Parathyroid adenoma (tissue), 2 donors: Measurements from ENCODE around the gene ELK3.

Experiments used
- H2AFZ ChIP-seq: fragments of 300-600 bp; sonication (generic); one replicate; pipeline ENCODE4 v1.7.0; 2017; ENCODE audit warnings: antibody characterized with exemption, mild to moderate bottlenecking
- H3K27ac ChIP-seq: fragments of 300-600 bp; sonication (generic); one replicate; pipeline ENCODE4 v1.7.0; 2017
- H3K27me3 ChIP-seq: fragments of 300-600 bp; sonication (generic); one replicate; pipeline ENCODE4 v1.7.0; 2017; ENCODE audit warnings: low read length; ENCODE audit not compliant: control insufficient read depth, insufficient read depth
- H3K36me3 ChIP-seq: fragments of 300-600 bp; sonication (generic); one replicate; pipeline ENCODE4 v1.7.0; 2017; ENCODE audit warnings: low read length; ENCODE audit not compliant: control insufficient read depth, insufficient read depth
- H3K4me1 ChIP-seq: fragments of 300-600 bp; sonication (generic); one replicate; pipeline ENCODE4 v1.7.0; 2017; ENCODE audit warnings: control low read depth
- H3K4me2 ChIP-seq: fragments of 300-600 bp; sonication (generic); one replicate; pipeline ENCODE4 v1.7.0; 2017; ENCODE audit warnings: low read length
- H3K4me3 ChIP-seq: fragments of 300-600 bp; sonication (generic); one replicate; pipeline ENCODE4 v1.7.0; 2017; ENCODE audit warnings: low read depth, low read length
- H3K79me2 ChIP-seq: fragments of 300-600 bp; sonication (generic); one replicate; pipeline ENCODE4 v1.7.0; 2017; ENCODE audit warnings: control low read depth
- H3K9ac ChIP-seq: fragments of 300-600 bp; sonication (generic); one replicate; pipeline ENCODE4 v1.7.0; 2017; ENCODE audit warnings: mild to moderate bottlenecking
- H3K9me3 ChIP-seq: fragments of 300-600 bp; sonication (generic); one replicate; pipeline ENCODE4 v1.7.0; 2017; ENCODE audit warnings: low read length; ENCODE audit not compliant: control insufficient read depth
- TF ChIP-seq, protein P1 (sequence below): fragments of 300-600 bp; sonication (generic); IDR thresholded peaks from one replicate; pipeline ENCODE4 v1.7.0; 2017; ENCODE audit warnings: antibody characterized with exemption, mild to moderate bottlenecking
- donor health status: primary hyperparathyroidism.

Gene ELK3

DNA sequence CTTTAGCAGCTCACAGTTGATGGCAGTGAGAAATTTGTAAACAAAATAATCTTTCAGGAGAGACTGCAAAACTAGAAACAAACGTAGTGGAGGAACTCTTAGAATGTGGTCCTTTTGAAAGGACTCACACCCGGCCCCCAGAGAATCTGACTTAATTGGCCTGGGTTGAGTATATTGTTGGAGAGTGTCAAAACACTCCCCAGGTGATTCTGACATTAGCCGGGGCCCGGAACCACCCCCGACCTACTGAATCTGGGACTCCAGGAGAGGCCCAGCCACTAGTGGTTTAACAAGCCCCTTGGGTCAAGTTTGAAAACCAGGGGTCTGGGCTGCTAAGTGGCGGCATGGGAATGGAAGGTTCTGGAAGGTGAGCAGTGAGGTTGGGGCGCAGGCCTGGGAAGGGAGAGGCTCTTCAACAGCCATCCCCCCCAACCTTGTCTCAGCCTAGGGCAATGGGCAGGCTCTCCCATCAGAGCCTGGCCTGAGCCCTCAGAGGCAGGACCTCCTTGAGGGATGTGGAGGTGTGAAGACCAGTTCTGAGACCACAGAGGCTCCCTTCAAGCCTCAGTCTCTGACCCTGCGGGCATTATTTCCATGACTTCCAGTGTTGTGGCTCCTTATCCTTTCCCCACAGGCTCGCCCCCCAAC lies 1.1 kb upstream of the ELK3 start:
- Histone ChIP-seq H3K4me1 (no peaks in the 10 kb centered on the region), H3K4me3 (no peak overlapping the region), H3K4me2 (no peak overlapping the region), H3K9ac (no peak overlapping the region), H3K9me3 (no peaks in the 10 kb centered on the region), H3K79me2 (no peaks in the 10 kb centered on the region), H2AFZ (peak overlapping the region; percentile 24), H3K27me3 (no peaks in the 10 kb centered on the region), H3K27ac (peak overlapping the region; percentile 71), H3K36me3 (no peaks in the 10 kb centered on the region)
- TF ChIP-seq, protein P1, sequence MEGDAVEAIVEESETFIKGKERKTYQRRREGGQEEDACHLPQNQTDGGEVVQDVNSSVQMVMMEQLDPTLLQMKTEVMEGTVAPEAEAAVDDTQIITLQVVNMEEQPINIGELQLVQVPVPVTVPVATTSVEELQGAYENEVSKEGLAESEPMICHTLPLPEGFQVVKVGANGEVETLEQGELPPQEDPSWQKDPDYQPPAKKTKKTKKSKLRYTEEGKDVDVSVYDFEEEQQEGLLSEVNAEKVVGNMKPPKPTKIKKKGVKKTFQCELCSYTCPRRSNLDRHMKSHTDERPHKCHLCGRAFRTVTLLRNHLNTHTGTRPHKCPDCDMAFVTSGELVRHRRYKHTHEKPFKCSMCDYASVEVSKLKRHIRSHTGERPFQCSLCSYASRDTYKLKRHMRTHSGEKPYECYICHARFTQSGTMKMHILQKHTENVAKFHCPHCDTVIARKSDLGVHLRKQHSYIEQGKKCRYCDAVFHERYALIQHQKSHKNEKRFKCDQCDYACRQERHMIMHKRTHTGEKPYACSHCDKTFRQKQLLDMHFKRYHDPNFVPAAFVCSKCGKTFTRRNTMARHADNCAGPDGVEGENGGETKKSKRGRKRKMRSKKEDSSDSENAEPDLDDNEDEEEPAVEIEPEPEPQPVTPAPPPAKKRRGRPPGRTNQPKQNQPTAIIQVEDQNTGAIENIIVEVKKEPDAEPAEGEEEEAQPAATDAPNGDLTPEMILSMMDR: no peak

DNA sequence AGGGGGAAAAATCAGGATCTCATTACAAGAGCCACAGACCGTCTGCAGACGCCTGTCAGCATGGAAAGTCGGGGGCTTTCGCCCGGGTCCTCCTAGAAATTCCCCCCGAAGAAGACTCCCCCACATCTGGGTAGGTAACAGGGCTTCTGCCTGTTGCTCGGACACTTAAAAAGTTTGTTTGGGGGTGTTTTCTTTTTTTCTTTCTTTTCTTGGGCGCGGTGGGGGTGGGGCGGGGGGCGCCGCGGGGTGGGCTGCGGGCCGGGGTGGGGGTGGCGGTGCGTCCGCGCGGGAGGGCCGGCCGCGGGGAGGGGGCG lies 358 bp downstream of the ELK3 start:
- no peaks in the 10 kb centered on the region for H3K9me3 ChIP-seq
- peak overlapping the region; percentile 86 for H2AFZ ChIP-seq
- no peak overlapping the region for H3K9ac ChIP-seq
- H3K4me2 ChIP-seq: peak overlapping the region; percentile 85
- no peaks in the 10 kb centered on the region for H3K79me2 ChIP-seq
- no peaks in the 10 kb centered on the region for H3K4me1 ChIP-seq
- TF ChIP-seq, protein P1: no peak
- no peaks in the 10 kb centered on the region for H3K27me3 ChIP-seq
- peak overlapping the region; percentile 63 for H3K27ac ChIP-seq
- peak overlapping the region; percentile 78 for H3K4me3 ChIP-seq
- no peaks in the 10 kb centered on the region for H3K36me3 ChIP-seq

DNA sequence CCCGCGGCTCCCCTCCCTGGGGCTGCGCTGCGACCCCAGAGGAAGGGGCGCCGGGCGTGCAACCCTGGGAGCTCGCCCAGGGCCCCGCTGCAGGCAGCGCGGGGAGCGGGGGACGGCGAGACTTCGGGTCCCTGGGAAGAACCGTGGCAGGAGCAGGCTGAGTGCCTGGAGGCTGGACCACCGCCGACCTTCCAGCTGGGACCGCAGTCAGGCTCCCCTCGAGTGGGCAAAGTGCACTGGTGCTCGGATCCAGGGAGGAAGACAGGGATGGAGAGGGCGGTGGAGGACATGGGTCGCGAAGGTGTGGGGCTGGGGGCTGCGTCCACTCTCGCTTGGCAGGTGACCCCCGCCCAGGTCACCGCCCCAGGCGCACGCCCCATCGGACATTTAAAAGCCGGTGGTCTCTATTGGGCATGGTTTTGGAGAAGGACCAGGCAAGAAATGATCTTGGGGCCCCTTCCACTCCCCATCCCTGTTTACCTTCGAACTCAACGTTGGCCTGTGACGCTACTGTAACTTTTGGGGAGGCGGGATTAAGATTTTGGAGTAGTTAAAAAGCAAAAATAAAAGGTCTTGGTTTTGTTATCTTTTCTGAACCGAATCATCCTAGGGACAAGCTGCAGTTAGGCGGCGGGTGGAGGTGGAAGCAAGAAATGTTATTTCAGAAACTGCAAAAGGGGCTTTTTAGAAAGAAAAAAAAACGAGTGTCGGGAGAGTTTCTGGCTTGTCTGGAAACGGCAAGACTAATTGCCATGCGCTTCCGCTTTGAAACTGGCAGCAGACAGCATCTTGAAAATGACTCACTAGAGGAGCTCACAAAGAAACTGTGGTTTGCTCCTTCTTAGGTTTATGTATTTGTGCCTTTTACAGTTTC lies 1.0 kb downstream of the ELK3 start:
- no peaks in the 10 kb centered on the region for H3K27me3 ChIP-seq
- no peaks in the 10 kb centered on the region for H3K9me3 ChIP-seq
- peak overlapping the region; percentile 81 for H3K4me2 ChIP-seq
- TF ChIP-seq, protein P1: no peak
- H3K36me3 ChIP-seq: no peaks in the 10 kb centered on the region
- peak overlapping the region; percentile 41 for H3K27ac ChIP-seq
- H3K4me1 ChIP-seq: no peaks in the 10 kb centered on the region
- H3K9ac ChIP-seq: no peak overlapping the region
- peak overlapping the region; percentile 63 for H3K4me3 ChIP-seq
- no peaks in the 10 kb centered on the region for H3K79me2 ChIP-seq
- peak overlapping the region; percentile 68 for H2AFZ ChIP-seq

DNA sequence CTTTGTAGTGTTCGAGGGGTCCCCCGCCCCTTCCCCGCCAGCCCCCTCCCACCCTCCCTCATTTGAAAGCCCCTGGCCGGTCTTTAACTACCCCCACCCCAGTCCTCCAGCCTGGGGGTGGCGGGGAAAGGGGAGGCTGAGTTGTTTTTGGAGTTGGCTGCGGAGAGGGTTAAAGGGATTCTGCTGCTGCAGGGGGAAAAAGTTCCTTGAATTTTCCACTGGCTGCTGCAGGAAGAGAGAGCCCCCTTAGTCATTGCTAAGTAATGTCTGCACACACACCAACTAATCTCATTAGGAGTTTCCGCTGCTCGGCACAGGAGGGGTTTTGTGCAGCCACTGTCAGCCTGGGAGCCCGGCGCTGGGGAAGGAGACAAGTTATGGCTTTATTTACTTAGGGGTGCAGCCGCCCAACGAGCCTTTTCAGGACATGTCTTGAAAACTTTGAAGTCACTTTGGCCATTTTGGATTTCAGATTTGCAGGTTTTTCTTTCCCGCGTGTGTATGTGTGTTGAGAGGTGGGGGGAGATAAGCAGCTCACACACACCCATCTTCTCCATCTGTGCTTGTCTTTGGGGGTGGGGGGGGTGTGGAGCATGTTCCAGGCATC lies 1.8 kb downstream of the ELK3 start:
- H3K4me2 ChIP-seq: no peak overlapping the region
- H3K27ac ChIP-seq: no peak overlapping the region
- no peaks in the 10 kb centered on the region for H3K36me3 ChIP-seq
- H3K4me3 ChIP-seq: peak overlapping the region; percentile 44
- H3K79me2 ChIP-seq: no peaks in the 10 kb centered on the region
- TF ChIP-seq, protein P1: no peak
- no peaks in the 10 kb centered on the region for H3K9me3 ChIP-seq
- H2AFZ ChIP-seq: no peak overlapping the region
- no peaks in the 10 kb centered on the region for H3K4me1 ChIP-seq
- no peaks in the 10 kb centered on the region for H3K27me3 ChIP-seq
- H3K9ac ChIP-seq: no peak overlapping the region
